ENCODE results near the gene OS9.
A peak's percentile ranks its signal among the peaks of the same experiment; 100 is the strongest.
"Not testable (repeated sequence)": the region's sequence is repeated elsewhere in the genome, so short reads cannot be mapped to it uniquely, and the experiment has no call there.

OS9 gene, protein sequence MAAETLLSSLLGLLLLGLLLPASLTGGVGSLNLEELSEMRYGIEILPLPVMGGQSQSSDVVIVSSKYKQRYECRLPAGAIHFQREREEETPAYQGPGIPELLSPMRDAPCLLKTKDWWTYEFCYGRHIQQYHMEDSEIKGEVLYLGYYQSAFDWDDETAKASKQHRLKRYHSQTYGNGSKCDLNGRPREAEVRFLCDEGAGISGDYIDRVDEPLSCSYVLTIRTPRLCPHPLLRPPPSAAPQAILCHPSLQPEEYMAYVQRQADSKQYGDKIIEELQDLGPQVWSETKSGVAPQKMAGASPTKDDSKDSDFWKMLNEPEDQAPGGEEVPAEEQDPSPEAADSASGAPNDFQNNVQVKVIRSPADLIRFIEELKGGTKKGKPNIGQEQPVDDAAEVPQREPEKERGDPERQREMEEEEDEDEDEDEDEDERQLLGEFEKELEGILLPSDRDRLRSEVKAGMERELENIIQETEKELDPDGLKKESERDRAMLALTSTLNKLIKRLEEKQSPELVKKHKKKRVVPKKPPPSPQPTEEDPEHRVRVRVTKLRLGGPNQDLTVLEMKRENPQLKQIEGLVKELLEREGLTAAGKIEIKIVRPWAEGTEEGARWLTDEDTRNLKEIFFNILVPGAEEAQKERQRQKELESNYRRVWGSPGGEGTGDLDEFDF

DNA sequence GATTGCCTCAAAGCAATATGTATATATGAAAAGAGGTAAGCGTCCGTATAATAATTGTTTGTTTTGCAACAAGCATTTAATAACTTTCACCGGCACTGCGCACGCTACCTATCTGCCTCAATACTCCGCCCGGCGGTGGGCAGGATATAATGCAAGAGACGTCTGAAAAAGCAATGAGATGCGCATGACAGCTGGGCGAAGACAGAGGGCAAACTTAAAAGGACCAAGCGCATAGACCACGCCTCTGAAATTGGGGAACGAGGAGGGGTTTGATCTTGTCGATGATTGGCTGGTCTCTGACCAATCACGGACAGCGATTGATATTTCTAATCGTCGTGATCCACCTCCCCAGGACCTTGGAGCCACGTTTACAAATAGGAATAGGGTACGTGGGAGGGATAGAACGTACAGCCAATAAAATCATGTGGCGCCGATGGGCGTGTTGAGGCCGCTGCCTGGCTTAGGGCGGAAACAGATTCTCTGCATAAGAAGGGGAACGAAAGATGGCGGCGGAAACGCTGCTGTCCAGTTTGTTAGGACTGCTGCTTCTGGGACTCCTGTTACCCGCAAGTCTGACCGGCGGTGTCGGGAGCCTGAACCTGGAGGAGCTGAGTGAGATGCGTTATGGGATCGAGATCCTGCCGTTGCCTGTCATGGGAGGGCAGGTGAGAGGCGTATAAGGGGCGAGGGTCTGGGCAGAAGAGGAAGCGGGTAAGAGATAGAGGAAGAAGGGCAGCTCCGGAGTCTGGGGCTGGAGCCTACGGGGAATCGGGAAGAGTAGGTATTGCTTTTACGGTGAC is at the start of gene OS9:
OS9 (plus strand) TSS at position 474 of the 800 bp plus-strand sequence; CDS start at position 504, 30 bp downstream.
- peak; percentile 94 for DNase-seq

DNA sequence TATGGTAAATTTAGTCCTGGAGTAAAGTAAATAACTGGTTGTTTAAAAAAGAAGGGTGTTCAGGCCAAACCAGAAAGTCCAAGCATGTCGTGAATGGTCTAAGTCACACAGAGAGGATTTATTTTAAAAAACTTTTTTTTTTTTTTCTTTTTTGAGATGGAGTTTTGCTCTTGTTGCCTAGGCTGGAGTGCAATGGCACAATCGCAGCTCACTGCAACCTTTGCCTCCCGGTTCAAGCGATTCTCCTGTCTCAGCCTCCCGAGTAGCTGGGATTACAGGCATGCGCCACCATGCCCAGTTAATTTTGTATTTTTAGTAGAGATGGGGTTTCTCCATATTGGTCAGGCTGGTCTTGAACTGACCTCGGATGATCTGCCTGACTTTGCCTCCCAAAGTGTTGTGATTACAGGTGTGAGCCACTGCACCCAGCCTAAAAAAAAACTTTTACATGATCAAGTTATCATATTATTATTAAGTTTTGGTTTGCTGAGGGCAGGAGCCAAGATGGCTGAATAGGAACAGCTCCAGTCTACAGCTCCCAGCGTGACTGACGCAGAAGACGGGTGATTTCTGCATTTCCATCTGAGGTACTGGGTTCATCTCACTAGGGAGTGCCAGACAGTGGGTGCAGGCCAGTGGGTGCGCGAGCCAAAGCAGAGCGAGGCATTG is 47.8 kb upstream of the OS9 start:
- DNase-seq: not testable (repeated sequence)

DNA sequence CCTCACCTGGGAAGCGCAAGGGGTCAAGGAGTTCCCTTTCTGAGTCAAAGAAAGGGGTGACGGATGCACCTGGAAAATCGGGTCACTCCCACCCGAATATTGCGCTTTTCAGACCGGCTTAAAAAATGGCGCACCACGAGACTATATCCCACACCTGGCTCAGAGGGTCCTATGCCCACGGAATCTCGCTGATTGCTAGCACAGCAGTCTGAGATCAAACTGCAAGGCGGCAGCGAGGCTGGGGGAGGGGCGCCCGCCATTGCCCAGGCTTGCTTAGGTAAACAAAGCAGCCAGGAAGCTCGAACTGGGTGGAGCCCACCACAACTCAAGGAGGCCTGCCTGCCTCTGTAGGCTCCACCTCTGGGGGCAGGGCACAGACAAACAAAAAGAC is 47.3 kb upstream of the OS9 start:
- DNase-seq: not testable (repeated sequence)

- no peak for DNase-seq
These were observed 39.9 kb upstream of the OS9 start for GRCh38 chr12:57654042-57654441.

DNA sequence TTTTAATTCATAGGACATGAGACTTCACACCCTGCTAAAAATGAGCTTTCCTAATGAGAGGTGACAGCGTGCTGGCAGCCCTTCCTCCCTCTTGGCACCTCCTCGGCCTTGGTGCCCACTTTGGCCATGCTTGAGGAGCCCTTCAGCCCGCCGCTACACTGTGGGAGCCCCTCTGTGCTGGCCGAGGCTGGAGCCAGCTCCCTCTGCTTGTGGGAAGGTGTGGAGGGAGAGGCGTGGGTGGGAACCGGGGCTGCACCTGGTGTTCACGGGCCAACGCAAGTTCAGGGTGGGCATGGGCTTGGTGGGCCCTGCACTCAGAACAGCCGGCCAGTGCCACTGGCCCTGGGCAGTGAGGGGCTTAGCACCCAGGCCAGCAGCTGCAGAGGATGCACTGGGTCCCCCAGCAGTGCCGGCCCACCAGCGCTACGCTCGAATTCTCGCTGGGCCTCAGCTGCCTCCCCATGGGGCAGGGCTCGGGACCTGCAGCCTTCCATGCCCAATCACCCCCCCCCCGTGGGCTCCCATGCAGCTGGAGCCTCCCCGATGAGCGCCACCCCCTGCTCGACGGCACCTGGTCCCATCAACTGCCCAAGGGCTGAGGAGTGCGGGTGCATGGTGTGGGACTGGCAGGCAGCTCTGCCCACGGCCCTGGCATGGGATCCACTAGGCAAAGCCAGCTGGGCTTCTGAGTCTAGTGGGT is 38.2 kb upstream of the OS9 start:
- DNase-seq: no peak

- DNase-seq: not testable (repeated sequence)
These were observed 37.5 kb upstream of the OS9 start for GRCh38 chr12:57656408-57656807.

DNA sequence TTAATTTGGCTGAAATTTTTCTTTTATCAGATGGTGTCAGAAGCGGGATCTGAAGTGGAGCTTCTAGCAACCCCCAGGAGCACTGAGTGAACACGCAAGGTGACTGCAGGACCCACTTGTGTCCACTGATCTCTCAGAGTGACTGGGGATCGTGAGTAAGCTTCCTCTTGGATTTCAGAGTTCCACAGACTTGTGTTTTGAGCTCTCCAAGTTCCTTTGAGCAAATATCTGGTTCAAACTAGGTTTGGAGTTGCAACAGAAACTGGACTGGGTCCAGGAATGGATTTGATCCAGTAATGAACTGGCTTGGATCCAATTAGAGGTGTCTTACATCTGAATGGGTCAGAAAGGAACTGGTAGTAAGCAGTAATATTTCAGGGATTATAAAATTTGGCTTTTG is 36.2 kb upstream of the OS9 start:
- no peak for DNase-seq

- no peak for DNase-seq
These were observed 35.0 kb upstream of the OS9 start for GRCh38 chr12:57658890-57659289.

GRCh38 chr12:57661376-57661775 is 32.6 kb upstream of the OS9 start:
- no peak for DNase-seq

DNA sequence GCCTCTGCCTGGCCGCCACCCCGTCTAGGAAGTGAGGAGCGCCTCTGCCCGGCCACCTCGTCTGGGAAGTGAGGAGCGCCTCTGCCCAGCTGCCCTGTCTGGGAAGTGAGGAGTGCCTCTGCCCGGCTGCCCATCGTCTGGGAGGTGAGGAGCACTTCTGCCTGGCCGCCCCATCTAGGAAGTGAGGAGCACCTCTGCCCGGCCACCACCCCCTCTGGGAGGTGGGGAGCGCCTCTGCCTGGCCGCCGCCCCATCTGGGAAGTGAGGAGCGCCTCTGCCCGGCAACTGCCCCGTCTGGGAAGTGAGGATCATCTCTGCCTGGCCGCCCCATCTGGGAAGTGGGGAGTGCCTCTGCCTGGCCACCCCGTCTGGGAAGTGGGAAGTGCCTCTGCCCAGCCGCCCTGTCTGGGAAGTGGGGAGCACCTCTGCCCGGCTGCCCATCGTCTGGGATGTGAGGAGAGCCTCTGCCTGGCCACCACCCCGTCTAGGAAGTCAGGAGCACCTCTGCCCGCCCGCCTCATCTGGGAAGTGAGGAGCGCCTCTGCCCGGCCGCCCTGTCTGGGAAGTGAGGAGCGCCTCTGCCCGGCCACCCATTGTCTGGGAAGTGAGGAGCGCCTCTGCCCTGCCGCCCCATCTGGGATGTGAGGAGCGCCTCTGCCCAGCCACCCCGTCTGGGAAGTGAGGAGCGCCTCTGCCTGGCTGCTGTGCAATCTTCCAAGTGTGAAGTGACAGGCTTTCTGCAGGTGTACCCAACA is 28.7 kb upstream of the OS9 start:
- not testable (repeated sequence) for DNase-seq

- DNase-seq: no peak
These were observed 27.0 kb upstream of the OS9 start for GRCh38 chr12:57666897-57667296.

- DNase-seq: not testable (repeated sequence)
These were observed 24.2 kb upstream of the OS9 start for GRCh38 chr12:57669691-57670090.

DNA sequence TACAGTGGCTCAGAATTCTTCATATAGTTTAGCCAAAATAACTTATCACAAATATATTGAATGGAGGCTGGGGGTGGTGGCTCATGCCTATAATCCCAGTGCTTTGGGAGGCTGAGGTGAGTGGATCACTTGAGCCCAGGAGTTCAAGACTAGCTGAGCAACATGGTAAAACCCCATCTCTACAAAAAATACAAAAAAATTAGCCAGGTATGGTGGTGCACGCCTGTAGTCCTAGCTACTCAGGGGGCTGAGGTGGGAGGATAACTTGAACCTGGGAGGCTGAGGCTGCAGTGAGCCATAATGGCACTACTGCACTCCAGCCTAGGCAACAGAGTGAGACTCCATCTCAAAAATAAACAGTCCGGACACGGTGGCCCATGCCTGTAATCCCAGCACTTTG is 22.1 kb upstream of the OS9 start:
- DNase-seq: not testable (repeated sequence)

- no peak for DNase-seq
These were observed 21.1 kb upstream of the OS9 start for GRCh38 chr12:57672801-57673200.

DNA sequence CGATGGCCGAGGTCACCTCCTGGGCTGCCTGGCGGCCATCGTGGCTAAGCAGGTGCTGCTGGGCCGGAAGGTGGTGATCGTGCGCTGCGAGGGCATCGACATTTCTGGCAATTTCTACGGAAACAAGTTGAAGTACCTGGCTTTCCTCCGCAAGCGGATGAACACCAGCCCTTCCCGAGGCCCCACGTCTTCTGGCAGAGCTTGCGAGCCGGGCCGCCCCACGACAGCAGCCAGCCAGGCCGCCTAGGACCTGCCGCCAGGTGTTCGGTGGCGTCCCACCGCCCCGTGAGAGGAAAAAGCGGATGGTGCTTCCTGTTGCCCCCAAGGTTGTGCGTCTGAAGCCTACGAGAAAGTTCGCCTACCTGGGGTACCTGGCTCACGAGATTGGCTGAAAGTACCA is 19.2 kb upstream of the OS9 start:
- DNase-seq: no peak

- DNase-seq: not testable (repeated sequence)
These were observed 16.0 kb upstream of the OS9 start for GRCh38 chr12:57677947-57678346.

- no peak for DNase-seq
These were observed 14.2 kb upstream of the OS9 start for GRCh38 chr12:57679697-57680096.

- DNase-seq: no peak
These were observed 6.1 kb upstream of the OS9 start for GRCh38 chr12:57687862-57688261.

DNA sequence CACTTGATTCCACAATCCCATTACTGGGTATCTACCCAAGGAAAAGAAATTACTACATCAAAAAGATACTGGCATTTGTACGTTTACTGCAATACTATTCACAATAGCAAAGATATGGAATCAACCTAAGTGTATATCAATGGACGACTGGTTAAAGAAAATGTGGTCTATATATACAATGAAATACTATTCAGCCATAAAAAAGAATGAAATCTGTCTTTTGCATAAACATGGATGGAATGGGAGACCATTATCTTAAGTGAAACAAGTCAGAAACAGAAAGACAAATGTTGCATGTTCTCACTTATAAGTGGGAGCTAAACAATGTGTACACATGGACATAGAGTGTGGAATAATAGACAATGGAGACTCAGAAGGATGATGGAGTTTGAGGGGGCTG is 5.0 kb upstream of the OS9 start:
- DNase-seq: no peak

- DNase-seq: no peak
These were observed 1.4 kb upstream of the OS9 start for GRCh38 chr12:57692500-57692899.

GRCh38 chr12:57693317-57693658 is 644 bp upstream of the OS9 start:
- DNase-seq: no peak

Measured in CD4-positive, alpha-beta T cell treated with Interleukin-17A for 4 hours (primary cell).